Astrocyte of the cerebellum (primary cell): ENCODE measurements around the gene BRCA2.

ENCODE experiments used
- DNase-seq: peaks from one replicate; pipeline ENCODE4 v3.0.0-alpha.2; 2011; ENCODE audit warnings: low read depth
- H3K4me3 ChIP-seq: 2 replicates; pipeline ENCODE4 v1.5.1; 2011; ENCODE audit warnings: mild to moderate bottlenecking, low read depth, low read length, moderate library complexity
- in situ Hi-C: cut with HindIII; loops from 2 replicates; pipeline ENCODE4 v1.10.0; 2017; ENCODE audit warnings: low sequenced_read_pairs
- TF ChIP-seq, protein P1 (sequence below): IDR thresholded peaks from 2 replicates; pipeline ENCODE4 v1.5.1; 2012; ENCODE audit warnings: low read length, low read depth, moderate library complexity, mild to moderate bottlenecking; ENCODE audit errors: missing control alignments

The BRCA2 gene

DNA sequence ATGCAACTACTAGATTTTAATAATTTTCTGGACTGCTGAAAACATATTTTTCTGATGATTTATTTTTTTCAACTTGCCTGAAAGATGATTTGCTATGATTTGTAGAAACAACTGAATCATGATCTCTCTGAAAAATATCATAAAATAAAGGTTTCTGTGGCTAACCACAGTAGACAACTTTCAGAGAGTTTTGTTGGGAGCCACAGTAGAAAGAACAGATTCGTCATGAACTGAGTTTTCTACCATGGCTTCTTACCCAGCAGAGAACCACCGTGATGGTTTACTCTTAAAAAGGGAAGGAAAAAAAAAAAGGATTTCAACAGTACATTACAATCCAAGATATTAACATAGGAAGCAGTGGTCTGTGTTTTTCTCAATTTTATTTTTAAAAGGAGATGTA lies 18.1 kb upstream of the BRCA2 start:
- DNase-seq: no peak
- TF ChIP-seq, protein P1, sequence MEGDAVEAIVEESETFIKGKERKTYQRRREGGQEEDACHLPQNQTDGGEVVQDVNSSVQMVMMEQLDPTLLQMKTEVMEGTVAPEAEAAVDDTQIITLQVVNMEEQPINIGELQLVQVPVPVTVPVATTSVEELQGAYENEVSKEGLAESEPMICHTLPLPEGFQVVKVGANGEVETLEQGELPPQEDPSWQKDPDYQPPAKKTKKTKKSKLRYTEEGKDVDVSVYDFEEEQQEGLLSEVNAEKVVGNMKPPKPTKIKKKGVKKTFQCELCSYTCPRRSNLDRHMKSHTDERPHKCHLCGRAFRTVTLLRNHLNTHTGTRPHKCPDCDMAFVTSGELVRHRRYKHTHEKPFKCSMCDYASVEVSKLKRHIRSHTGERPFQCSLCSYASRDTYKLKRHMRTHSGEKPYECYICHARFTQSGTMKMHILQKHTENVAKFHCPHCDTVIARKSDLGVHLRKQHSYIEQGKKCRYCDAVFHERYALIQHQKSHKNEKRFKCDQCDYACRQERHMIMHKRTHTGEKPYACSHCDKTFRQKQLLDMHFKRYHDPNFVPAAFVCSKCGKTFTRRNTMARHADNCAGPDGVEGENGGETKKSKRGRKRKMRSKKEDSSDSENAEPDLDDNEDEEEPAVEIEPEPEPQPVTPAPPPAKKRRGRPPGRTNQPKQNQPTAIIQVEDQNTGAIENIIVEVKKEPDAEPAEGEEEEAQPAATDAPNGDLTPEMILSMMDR: no peak
- H3K4me3 ChIP-seq: no peak overlapping the region
- in situ Hi-C loops: loop anchor here (25.0 kb wide), 1 partner anchor 260 kb away; the partner anchor contains the start of gene FRY

DNA sequence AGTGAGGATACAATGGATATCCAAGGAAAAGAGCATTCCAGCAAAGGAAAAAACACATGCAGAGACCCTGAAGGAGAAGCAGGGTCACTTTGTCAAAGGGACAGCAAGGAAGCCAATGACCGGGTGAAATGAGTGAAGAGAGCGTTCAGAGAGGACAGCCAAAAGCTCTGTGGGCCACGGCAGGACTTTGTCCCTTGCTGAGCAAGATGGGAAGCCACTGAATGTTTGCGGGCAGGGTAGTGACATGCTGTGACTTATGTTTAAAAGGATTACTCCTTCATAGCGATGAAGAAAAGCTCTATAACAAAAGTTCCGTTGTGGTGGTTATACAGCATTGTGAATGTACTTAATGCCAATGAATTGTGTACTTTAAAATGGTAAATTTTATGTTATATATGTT lies 16.6 kb upstream of the BRCA2 start:
- in situ Hi-C loops: loop anchor here (25.0 kb wide), 1 partner anchor 261 kb away; the partner anchor contains the start of gene FRY
- TF ChIP-seq, protein P1: no peak
- H3K4me3 ChIP-seq: no peak overlapping the region
- DNase-seq: no peak

DNA sequence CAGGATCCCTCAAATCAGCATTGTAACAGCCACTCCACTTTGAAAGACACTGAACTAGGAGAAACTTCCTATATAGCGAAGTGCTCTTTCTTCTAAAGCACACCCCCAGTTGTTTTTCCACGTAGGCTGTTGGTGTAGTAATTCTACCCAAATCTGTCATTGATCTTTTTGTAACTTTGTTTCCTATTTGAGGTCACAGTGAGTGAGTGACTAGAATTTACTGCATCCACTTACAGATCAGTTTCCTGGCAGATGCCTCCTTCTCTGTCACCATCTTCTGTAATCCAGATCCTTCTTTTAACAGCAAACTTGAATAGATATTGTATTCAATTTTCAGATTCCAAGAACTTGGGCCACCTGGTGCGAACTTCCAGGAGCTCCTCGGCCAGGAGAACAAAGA lies 15.4 kb upstream of the BRCA2 start:
- no peak for DNase-seq
- H3K4me3 ChIP-seq: no peak overlapping the region
- TF ChIP-seq, protein P1: no peak
- in situ Hi-C loops: loop anchor here (25.0 kb wide), 1 partner anchor 263 kb away; the partner anchor contains the start of gene FRY

DNA sequence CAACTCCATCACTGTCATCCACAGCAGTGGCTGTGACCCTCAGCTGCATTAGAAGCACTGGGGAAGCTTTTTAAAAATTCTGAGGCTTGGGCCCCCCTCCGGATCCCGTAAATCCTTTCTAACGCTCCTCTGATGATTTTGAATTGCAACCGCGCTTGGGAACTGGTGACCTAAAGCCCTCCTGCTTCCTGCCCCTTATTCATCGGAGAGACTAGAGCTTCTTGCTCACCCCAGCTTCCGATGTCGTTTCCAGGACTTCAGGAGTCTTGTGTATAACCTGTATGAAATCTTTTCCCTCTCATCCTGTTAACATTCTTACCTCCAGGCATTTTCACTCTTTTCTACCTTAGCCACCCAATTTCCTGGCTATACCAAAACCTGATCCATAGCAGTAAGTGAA lies 14.9 kb upstream of the BRCA2 start:
- H3K4me3 ChIP-seq: no peak overlapping the region
- TF ChIP-seq, protein P1: no peak
- DNase-seq: no peak
- in situ Hi-C loops: no loop called here

DNA sequence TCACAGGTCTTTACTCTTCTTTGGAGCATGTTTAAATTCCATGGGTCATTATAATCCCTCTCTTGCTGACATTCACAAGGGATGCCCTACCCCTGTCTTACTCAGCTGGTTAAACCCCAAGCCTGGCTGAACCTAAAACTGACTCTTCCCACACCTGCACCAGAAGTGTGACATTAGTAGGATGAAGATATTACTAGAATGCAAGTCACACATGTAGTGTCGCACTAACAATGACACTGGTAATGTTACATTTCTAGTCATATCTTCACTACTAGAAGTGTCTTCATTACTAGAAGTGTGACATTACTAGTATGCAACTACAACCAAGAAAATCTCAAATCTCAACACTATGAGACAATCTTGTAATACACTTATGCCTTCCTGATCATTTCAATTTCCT lies 14.4 kb upstream of the BRCA2 start:
- no peak overlapping the region for H3K4me3 ChIP-seq
- TF ChIP-seq, protein P1: no peak
- in situ Hi-C loops: no loop called here
- DNase-seq: no peak

DNA sequence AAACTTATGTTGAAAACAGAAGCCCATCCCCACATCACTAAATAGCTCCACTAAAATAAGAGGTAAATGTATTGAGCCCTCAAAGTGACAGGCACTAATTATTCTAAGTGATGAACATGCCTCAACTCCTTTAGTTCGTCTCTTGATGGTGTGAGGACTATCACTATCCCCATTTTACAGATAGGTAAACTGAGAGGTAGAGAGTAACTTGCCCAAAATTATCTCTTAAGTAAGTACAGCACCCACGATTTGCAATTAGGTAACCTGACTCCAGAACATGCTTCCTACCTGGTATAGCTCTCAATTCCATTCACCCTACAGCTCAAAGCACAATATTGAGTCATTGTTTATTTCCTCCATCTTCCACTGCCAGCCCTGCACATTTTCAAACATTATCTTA lies 12.8 kb upstream of the BRCA2 start:
- TF ChIP-seq, protein P1: no peak
- DNase-seq: no peak
- in situ Hi-C loops: no loop called here
- H3K4me3 ChIP-seq: no peak overlapping the region

DNA sequence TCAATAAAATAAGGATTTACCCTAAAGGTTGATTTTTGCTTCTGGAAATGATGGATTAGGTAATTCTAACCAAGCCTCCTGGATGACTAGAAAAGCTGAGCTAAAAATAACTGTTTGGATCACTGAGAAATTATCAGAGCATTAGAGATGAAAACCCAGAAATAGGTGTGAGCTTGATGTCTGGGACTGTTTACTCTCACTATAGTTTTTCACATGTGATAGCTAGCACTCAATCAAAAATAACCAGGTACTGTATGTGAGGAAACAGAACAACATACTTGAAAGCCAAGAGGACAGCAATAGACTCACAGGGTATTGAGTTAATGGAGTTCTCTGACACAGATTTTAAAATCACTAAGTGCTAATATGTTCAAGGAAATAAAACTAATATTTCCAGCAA lies 9.7 kb upstream of the BRCA2 start:
- DNase-seq: no peak
- no peak overlapping the region for H3K4me3 ChIP-seq
- TF ChIP-seq, protein P1: no peak
- in situ Hi-C loops: no loop called here
